Measurements from ENCODE around the gene FGFBP1. TPM values are rescaled to one million over a fixed set of nuclear protein-coding genes. Genes with fewer than 3 reads are reported as not detected.

Gene FGFBP1
- not detected for total RNA-seq

DNA sequence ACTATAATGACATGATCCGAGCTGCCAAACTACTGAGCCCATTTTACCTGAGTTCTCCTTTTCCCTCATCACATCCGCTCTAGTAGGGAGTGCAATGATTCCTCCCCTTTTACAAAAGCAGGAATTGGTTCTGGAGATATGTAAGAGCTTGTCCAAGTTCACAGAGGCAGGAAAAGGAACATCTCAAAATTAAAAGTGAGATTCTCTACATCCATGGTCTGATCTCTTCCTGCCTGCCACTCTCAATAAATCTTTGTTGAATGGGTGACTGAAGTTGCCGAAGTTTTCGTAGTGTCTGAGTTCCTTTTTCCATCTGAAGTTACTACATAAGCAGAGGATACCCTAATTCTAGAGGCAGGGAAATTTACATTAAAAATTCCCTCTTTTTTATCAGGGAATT lies at the start of gene FGFBP1:
Gene FGFBP1, minus strand, starts transcription at position 101 of the 400 bp plus-strand sequence. CDS start 2,108 bp downstream, outside the sequence.
- CTCF ChIA-PET: interaction anchor here (1.1 to 1.6 kb wide), 3 partner anchors 17 to 131 kb away, joined by 3 to 5 read pairs (median 3); no protein-coding TSS in a partner anchor

DNA sequence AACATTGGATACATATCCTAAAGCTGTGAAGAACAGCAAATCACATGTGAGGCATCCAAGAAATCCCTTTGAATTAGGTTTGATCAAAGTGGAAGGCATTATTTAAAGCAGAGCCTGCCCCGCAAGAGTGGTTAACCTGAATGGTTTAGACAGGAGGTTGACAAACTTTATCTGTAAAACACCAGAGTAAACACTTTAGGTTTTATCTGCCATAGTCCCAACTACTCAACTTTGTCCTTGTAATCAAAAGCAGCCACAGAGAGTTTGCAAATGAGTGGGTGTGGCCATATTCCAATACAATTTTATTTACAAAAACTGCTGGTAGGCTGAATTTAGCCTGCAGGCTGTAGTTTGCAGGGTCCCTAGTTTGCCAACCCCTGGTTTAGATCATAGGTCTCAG lies 49.7 kb upstream of the FGFBP1 start:
- H3K4me3 Mint-ChIP-seq: no peak overlapping the region
- no peak for DNase-seq
- no peak overlapping the region for H3K27ac Mint-ChIP-seq
- H3K4me1 Mint-ChIP-seq (ENCODE audit: low read depth): peaks cover 2% of the 10 kb centered on the region
- intact Hi-C loops (cut with micrococcal nuclease): no loop called here
- H3K36me3 Mint-ChIP-seq (ENCODE audit: low read depth): no peaks in the 10 kb centered on the region
- CTCF ChIA-PET: interaction anchor here (0.5 to 2.1 kb wide), 4 partner anchors 13 to 208 kb away, joined by 3 to 7 read pairs (median 4); no protein-coding TSS in a partner anchor
- H3K9me3 Mint-ChIP-seq: no peaks in the 10 kb centered on the region
- H3K27me3 Mint-ChIP-seq (ENCODE audit: low read depth): peaks cover 5% of the 10 kb centered on the region

More for the DNA sequence above, at the start of gene FGFBP1:
- Mint-ChIP-seq H3K4me1 (ENCODE audit: low read depth) (no peaks in the 10 kb centered on the region), H3K36me3 (ENCODE audit: low read depth) (no peaks in the 10 kb centered on the region), H3K9me3 (no peaks in the 10 kb centered on the region), H3K27ac (no peak within 1 kb of the TSS), H3K4me3 (no peak within 1 kb of the TSS), H3K27me3 (ENCODE audit: low read depth) (no peaks in the 10 kb centered on the region)
- intact Hi-C loops (cut with micrococcal nuclease): no loop called here
- no peak for DNase-seq

DNA sequence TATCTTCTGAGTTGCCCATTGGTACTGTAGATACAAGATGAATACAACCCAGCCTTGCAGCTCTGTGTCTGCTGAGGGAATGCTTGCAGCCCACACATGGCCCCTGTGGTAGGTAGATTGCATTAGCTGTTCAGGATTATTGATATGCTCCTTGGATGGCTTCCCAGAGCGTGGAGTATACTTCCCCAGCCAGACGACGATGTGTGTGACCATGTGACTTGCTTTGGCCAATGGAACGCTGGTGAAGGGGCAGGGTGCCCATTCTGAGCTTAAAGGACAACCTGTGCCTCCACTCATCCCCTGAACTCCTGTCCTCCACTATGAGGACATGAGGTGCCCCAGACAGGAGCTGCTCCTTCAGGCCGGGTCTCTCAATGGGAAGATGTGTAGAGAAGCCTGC lies 48.4 kb upstream of the FGFBP1 start:
- CTCF ChIA-PET: interaction anchor here (0.5 to 1.3 kb wide), 3 partner anchors 24 to 625 kb away, joined by 3 to 4 read pairs (median 3); partner anchors contain the start of gene FGFBP2
- H3K4me1 Mint-ChIP-seq (ENCODE audit: low read depth): peaks cover 1% of the 10 kb centered on the region
- intact Hi-C loops (cut with micrococcal nuclease): no loop called here

DNA sequence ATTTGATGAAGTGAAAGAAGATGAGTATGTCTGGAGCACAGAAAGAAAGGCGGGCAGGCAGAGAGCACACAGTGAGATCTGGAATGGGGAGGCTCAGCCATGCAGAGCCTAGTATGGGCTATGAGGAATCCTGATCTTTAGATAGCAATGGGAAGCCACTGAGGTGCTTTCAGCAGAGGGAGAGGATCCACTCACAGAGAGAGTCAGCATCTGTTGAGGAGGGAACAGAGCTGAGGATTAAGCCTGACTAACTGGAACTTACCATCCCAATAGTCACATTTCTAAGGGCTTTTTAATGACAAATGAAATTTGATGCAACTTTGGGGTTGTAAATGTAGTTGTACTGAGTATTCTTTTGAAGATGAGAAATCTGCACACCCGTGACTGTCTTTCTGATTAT lies 45.1 kb upstream of the FGFBP1 start:
- CTCF ChIA-PET: interaction anchor here (0.7 kb wide), 1 partner anchor 9 kb away, joined by 3 read pairs; no protein-coding TSS in a partner anchor
- Mint-ChIP-seq H3K4me1 (ENCODE audit: low read depth) (no peaks in the 10 kb centered on the region), H3K27ac (no peak overlapping the region), H3K9me3 (no peaks in the 10 kb centered on the region), H3K4me3 (no peak overlapping the region), H3K36me3 (ENCODE audit: low read depth) (no peaks in the 10 kb centered on the region), H3K27me3 (ENCODE audit: low read depth) (no peaks in the 10 kb centered on the region)
- intact Hi-C loops (cut with micrococcal nuclease): no loop called here
- no peak for DNase-seq

More for the DNA sequence above, 48.4 kb upstream of the FGFBP1 start:
- H3K27me3 Mint-ChIP-seq (ENCODE audit: low read depth): peaks cover 5% of the 10 kb centered on the region
- H3K27ac Mint-ChIP-seq: no peak overlapping the region
- no peak for DNase-seq
- no peak overlapping the region for H3K4me3 Mint-ChIP-seq
- no peaks in the 10 kb centered on the region for H3K36me3 Mint-ChIP-seq (ENCODE audit: low read depth)
- no peaks in the 10 kb centered on the region for H3K9me3 Mint-ChIP-seq

DNA sequence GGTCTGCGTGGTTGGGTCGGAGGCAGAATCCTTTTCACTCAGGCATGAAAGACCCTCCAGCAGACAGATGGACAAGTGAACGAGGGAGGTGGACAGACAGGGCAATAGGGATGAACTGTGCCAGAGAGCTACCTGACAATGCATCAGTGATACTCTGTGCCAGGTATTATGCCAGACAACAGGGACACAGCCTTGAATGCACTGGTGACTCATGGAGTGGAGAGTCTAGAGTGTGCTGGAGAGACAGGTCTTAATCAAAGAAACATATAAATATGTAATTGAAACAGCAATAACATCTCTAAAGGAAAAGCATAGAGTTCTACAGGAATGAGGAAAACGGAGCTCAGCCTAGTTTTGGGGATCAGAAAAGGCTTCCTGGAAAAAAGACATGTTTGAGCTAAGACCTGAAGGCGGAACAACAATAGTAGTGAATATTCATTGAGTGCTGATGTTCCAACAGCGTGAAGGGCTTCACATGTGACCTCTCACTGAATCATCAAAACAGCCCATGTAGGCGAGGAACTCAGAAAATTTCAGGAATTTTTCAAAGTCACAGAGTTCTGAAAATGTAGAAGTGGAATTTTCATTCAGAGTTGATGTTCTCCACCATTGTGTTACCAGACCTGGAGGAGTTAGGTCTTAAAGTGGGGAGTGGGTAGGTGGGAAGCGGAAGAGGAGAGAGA lies 44.4 kb upstream of the FGFBP1 start:
- Mint-ChIP-seq H3K36me3 (ENCODE audit: low read depth) (no peaks in the 10 kb centered on the region), H3K4me3 (no peak overlapping the region), H3K9me3 (no peaks in the 10 kb centered on the region), H3K27ac (no peak overlapping the region), H3K27me3 (ENCODE audit: low read depth) (no peaks in the 10 kb centered on the region), H3K4me1 (ENCODE audit: low read depth) (no peaks in the 10 kb centered on the region)
- CTCF ChIA-PET: no interaction called here
- no peak for DNase-seq
- intact Hi-C loops (cut with micrococcal nuclease): no loop called here

DNA sequence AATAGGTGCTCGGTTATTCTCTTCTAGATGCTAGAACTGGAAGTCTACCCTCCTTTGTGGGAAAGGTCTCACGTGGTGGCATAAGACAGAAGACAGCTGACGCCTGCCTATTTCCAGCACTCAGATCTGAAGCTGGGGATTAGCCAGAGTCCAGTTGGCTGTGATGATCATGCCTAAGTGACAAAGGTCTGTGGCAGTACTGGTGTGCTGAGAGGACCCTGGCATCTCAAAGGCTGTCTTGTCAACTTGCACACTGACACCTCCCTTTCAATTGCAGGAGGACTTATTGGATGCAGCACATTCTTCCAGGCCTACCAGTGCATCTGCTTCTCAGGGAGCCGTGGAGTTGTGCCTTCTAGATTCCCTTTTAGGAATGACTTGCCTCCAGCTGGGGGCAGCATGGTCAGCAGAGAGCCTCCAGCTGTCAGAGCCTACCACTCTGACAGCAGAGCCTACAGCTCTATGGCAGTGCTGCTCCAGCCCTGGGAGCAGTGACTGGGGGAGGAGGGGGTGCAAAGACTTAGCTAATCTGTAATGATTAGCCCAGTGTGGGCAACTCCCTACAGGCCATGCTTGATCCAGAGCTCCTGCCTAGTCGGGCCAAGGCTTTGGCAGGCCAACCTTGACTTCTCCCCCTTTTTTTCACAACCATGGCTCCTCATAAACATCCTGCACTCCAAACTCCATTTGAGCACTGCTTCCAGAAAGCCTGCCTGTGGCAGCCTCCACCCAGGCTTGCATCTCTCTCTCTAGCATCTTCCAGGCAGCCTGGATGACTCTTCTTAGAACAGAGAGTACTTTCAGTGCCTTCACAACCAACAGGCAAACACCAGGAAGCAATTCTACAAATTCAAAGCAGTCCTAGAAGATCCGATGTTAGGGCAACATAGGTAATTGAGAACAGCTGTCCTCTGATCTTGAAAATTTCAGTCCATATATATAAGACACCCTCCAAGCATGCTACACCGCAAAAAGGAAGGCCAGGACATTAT lies 38.2 kb upstream of the FGFBP1 start:
- no peak overlapping the region for H3K27ac Mint-ChIP-seq
- no peaks in the 10 kb centered on the region for H3K27me3 Mint-ChIP-seq (ENCODE audit: low read depth)
- H3K4me3 Mint-ChIP-seq: no peak overlapping the region
- CTCF ChIA-PET: interaction anchor here (1.2 to 4.2 kb wide), 3 partner anchors 11 to 94 kb away, joined by 3 to 15 read pairs (median 3); no protein-coding TSS in a partner anchor
- DNase-seq: no peak
- no peaks in the 10 kb centered on the region for H3K4me1 Mint-ChIP-seq (ENCODE audit: low read depth)
- intact Hi-C loops (cut with micrococcal nuclease): no loop called here
- H3K9me3 Mint-ChIP-seq: no peaks in the 10 kb centered on the region
- no peaks in the 10 kb centered on the region for H3K36me3 Mint-ChIP-seq (ENCODE audit: low read depth)

DNA sequence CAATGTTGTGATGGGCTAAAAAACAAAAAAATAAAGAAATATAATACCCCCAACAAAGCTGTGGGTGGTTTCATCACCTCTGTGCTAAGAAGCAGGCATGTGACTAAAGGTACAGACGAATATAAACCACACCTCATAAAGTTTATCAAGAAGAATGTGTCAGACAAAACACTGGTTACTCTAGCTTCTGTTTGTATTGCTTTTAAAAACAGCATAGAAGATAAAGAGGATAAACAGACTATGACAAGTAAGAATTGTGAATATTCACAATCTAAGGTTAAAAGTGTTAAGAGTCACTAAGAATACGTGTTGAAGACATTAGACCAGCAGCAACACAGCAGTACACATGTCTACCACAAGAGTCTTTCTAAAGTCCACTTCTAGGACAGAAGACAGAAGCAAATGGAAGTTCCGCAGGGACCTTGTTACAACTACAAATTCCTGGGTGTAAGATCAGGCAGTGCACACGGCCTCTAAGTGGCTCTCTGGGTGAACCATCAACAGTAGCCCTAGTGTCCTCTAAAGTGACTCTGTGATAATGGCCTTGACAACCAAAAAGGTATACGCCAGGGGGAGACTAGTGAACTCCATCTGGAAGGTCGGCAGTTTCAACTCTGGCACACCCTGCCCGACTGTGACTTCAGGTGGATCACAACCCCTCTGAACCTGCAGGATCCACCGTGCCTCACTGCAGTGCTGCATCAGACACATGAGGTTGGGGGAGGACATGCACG lies 32.7 kb upstream of the FGFBP1 start:
- intact Hi-C loops (cut with micrococcal nuclease): no loop called here
- DNase-seq: no peak
- no peaks in the 10 kb centered on the region for H3K27me3 Mint-ChIP-seq (ENCODE audit: low read depth)
- CTCF ChIA-PET: interaction anchor here (1.3 to 1.4 kb wide), 2 partner anchors 9 to 30 kb away, joined by 3 to 4 read pairs; no protein-coding TSS in a partner anchor
- H3K9me3 Mint-ChIP-seq: no peaks in the 10 kb centered on the region
- no peak overlapping the region for H3K4me3 Mint-ChIP-seq
- no peak overlapping the region for H3K27ac Mint-ChIP-seq
- no peaks in the 10 kb centered on the region for H3K4me1 Mint-ChIP-seq (ENCODE audit: low read depth)
- H3K36me3 Mint-ChIP-seq (ENCODE audit: low read depth): no peaks in the 10 kb centered on the region

DNA sequence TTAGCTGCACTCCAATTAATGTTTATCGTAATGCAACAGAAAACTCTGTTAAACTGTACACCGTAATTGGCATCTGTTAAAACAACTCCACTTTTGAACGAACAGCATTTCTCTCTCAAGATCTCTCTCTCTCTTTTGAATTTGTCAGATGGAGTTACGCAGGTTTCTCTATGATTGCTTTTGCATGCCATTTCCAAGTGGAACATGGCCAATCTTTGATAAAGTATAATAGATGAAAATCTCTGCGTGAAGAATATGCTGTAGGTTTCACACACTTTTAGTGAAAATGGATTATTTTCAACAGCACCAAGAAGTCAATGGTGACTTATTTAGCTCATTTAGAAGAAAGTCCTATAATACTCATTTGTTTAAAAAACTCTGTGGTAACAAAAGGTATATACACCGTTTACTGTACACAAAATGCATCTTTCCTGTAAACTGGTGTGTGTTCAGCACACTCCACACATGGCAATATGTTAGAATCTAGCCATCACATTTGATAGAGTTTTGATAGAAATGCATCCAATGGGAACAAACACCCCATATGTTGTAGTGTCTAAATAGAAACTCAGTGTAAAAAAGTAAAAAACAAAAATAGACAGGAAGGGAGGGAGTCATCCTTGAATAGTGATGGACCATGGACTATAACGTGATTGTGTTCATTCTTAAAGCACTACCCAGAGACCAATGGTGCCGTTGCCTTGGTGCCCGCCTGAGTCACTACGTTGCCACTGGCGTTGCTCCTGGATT lies 30.2 kb upstream of the FGFBP1 start:
- H3K27me3 Mint-ChIP-seq (ENCODE audit: low read depth): peaks cover 2% of the 10 kb centered on the region
- no peaks in the 10 kb centered on the region for H3K36me3 Mint-ChIP-seq (ENCODE audit: low read depth)
- CTCF ChIA-PET: no interaction called here
- intact Hi-C loops (cut with micrococcal nuclease): no loop called here
- no peaks in the 10 kb centered on the region for H3K4me1 Mint-ChIP-seq (ENCODE audit: low read depth)
- no peak overlapping the region for H3K4me3 Mint-ChIP-seq
- no peak overlapping the region for H3K27ac Mint-ChIP-seq
- no peaks in the 10 kb centered on the region for H3K9me3 Mint-ChIP-seq
- no peak for DNase-seq

DNA sequence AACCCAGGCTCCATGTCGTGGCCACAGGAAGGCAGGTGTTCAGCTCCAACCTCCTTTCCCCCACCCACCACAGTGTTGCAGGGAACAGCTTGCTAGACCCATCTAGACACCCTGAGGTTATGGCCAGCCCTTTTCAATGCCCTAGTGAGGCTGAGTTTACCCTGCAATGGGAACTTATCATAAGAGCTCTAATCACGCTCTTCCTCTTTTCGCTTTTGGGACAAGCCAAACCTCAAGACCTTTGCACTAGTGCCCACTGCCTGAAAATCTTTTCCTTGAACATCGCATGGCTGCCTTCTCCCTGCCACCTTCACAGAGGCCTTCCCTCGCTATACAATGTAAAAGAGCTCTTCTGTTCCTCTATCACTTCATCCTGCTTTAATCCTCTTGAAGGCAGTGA lies 26.8 kb upstream of the FGFBP1 start:
- Mint-ChIP-seq H3K4me3 (no peak overlapping the region), H3K36me3 (ENCODE audit: low read depth) (no peaks in the 10 kb centered on the region), H3K27me3 (ENCODE audit: low read depth) (peaks cover 2% of the 10 kb centered on the region), H3K9me3 (no peaks in the 10 kb centered on the region), H3K27ac (no peak overlapping the region), H3K4me1 (ENCODE audit: low read depth) (peaks cover 11% of the 10 kb centered on the region)
- CTCF ChIA-PET: interaction anchor here (0.9 to 1.6 kb wide), 3 partner anchors 9 to 270 kb away, joined by 3 to 4 read pairs (median 4); no protein-coding TSS in a partner anchor
- intact Hi-C loops (cut with micrococcal nuclease): no loop called here
- DNase-seq: no peak

DNA sequence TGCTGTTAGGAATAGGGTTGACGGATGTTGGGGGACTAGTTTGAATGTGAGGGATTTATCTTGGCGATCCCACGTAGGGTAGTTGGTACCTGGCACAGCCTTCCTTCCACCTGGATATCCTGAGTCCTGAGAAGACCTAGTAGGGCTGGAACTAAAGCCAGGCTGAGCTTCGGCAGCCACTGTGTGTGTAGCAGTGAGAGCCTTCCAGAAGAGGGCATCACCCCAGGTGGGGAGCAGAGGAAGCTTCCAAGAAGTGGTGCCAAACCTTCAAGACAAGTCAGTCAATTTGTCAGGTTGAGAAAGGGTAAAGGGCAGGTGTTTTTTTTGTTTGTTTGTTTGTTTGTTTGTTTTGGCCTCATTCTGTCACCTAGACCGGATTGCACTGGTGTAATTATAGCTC lies 25.6 kb upstream of the FGFBP1 start:
- Mint-ChIP-seq H3K36me3 (ENCODE audit: low read depth) (no peaks in the 10 kb centered on the region), H3K9me3 (no peaks in the 10 kb centered on the region), H3K27ac (no peak overlapping the region), H3K27me3 (ENCODE audit: low read depth) (peaks cover 2% of the 10 kb centered on the region), H3K4me1 (ENCODE audit: low read depth) (peaks cover 11% of the 10 kb centered on the region), H3K4me3 (no peak overlapping the region)
- intact Hi-C loops (cut with micrococcal nuclease): loop anchor here (1.0 kb wide), 1 partner anchor 300 kb away; no protein-coding TSS in a partner anchor
- CTCF ChIA-PET: interaction anchor here (1.1 to 4.7 kb wide), 7 partner anchors 8 to 694 kb away, joined by 3 to 29 read pairs (median 4); no protein-coding TSS in a partner anchor
- no peak for DNase-seq

DNA sequence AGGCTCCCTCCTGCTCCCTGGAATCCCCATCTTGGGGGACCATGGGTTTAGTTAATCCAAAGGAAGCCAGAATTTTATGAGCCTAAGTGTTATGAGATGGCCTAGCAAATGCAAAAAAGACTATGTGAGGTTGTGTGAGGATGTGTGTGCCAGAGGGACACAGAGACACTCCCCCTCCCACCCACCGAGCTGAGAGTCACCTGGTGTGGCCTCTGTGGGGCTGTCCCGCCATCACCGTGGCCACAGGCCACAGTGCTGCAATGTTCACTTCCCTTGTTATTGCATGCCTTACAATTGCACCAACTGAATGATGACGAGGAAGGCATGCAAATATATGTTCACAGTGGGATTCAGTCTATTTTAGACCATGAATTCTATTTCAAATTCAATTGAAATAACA lies 25.0 kb upstream of the FGFBP1 start:
- H3K4me3 Mint-ChIP-seq: no peak overlapping the region
- no peak overlapping the region for H3K27ac Mint-ChIP-seq
- H3K9me3 Mint-ChIP-seq: no peaks in the 10 kb centered on the region
- peaks cover 11% of the 10 kb centered on the region for H3K4me1 Mint-ChIP-seq (ENCODE audit: low read depth)
- CTCF ChIA-PET: interaction anchor here (0.9 to 4.7 kb wide), 8 partner anchors 11 to 693 kb away, joined by 3 to 29 read pairs (median 4); no protein-coding TSS in a partner anchor
- intact Hi-C loops (cut with micrococcal nuclease): loop anchor here (1.0 kb wide), 3 partner anchors 38 to 236 kb away; no protein-coding TSS in a partner anchor
- DNase-seq: peak; percentile 57
- no peaks in the 10 kb centered on the region for H3K36me3 Mint-ChIP-seq (ENCODE audit: low read depth)
- H3K27me3 Mint-ChIP-seq (ENCODE audit: low read depth): peaks cover 2% of the 10 kb centered on the region
